ELF-1 (cell line): ENCODE measurements around the gene SLC38A1.

Experiments
- DNase-seq: peaks from one replicate; pipeline ENCODE4 v3.0.0-alpha.2; 2016; ENCODE audit warnings: low read depth, low spot score

SLC38A1 gene

DNA sequence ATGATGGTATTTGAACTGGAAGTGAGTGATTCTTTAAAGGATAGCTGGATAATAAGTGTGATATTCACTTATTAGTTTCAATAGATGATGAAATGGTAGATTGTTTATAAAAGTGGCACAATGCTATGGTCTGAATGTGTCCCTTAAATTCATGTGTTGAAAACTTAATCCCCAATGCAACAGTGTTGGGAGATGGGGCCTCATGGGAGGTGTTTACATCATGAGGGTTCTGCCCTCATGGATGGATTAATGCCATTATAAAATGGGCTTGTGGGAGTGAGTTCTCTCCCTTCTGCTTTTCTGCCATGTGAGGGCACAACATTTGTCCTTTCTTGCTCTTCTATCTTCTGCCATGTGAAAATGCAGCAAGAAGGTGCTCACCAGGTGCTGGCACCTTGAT lies 134.0 kb downstream of the SLC38A1 start:
- no peak for DNase-seq

DNA sequence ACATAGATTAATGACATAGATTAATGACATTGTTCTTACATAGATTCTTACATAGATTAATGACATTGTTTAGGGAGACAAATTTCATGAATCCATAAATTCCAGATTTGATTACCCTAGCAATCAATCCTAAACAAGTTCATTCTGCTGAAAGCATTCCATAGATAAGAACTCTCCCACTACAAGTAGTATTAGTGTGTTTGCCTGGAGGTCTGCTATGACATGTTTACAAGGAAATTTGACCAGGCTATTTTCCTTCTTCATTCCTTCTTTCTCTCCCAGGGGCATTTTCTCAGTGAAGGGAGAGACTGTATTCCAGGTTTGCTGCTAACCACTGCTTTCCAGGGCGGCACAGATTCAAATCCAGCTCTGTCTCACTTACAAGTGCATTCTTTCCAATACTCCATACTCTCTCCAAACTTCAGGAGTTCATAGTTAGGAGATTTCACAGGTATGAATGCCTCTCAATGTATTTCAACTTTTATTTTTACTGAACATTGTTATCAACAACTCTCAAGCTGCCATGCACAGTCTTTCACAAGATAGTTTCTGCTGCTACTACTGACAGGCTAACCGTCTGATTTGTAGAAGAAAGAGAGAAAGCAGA lies 134.5 kb downstream of the SLC38A1 start:
- DNase-seq, result peak; percentile 20

DNA sequence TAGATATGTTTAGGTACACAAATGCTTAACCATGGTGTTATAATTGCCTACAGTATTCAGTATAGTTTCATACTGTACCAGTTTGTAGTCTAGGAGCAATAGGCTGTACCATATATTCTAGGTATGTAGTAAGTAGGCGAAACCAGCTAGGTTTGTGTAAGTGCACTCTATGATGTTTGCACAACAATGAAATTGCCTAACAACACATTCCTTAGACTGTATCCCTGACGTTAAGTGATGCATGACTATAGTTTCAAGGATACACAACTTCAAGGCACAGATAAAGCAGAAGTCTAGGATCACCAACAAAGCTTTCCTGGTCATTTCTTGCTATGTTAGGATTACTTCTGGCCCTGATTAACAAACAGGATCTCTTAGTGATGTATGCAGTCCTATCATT lies 135.1 kb downstream of the SLC38A1 start:
- DNase-seq, result no peak
